HEK293 (cell line): Measurements from ENCODE around the gene TMIE.

Source experiments
- HOXA7 ChIP-seq: sonication (generic); formaldehyde crosslinking; IDR thresholded peaks from 2 replicates; pipeline ENCODE4 v1.8.1; 2022; ENCODE audit warnings: missing genetic modification reagents, borderline replicate concordance
- KLF8 ChIP-seq: fragments of 450-650 bp; formaldehyde crosslinking; IDR thresholded peaks from 2 replicates; pipeline ENCODE4 v1.5.1; 2016; ENCODE audit warnings: missing biosample characterization, missing genetic modification characterization
- PATZ1 ChIP-seq: fragments of 450-650 bp; formaldehyde crosslinking; IDR thresholded peaks from 2 replicates; pipeline ENCODE4 v1.5.1; 2016; ENCODE audit warnings: missing biosample characterization, missing genetic modification characterization
- TCF7L2 ChIP-seq: IDR thresholded peaks from 2 replicates; pipeline ENCODE4 v1.6.1; 2011; ENCODE audit warnings: low read depth, mild to moderate bottlenecking, inconsistent platforms, low read length, moderate library complexity, borderline replicate concordance
- ZBTB48 ChIP-seq: fragments of 450-650 bp; formaldehyde crosslinking; IDR thresholded peaks from 2 replicates; pipeline ENCODE4 v1.5.1; 2016; ENCODE audit warnings: missing biosample characterization, missing genetic modification characterization
- ZBTB7A ChIP-seq: fragments of 450-650 bp; formaldehyde crosslinking; IDR thresholded peaks from 2 replicates; pipeline ENCODE4 v1.5.1; 2016; ENCODE audit warnings: low read depth, missing biosample characterization, missing genetic modification characterization
- ZBTB8A ChIP-seq: fragments of 450-650 bp; formaldehyde crosslinking; IDR thresholded peaks from 2 replicates; pipeline ENCODE4 v1.5.1; 2016; ENCODE audit warnings: missing biosample characterization, missing genetic modification characterization
- ZEB2 ChIP-seq: fragments of 450-650 bp; formaldehyde crosslinking; IDR thresholded peaks from 2 replicates; pipeline ENCODE4 v1.5.1; 2016; ENCODE audit warnings: missing biosample characterization, missing genetic modification characterization
- ZNF138 ChIP-seq: fragments of 450-650 bp; formaldehyde crosslinking; IDR thresholded peaks from 2 replicates; pipeline ENCODE4 v1.5.1; 2016; ENCODE audit warnings: missing biosample characterization, missing genetic modification characterization, borderline replicate concordance
- ZNF146 ChIP-seq: fragments of 450-650 bp; formaldehyde crosslinking; IDR thresholded peaks from 2 replicates; pipeline ENCODE4 v1.5.1; 2016; ENCODE audit warnings: missing biosample characterization, missing genetic modification characterization
- ZNF274 ChIP-seq, 2 experiments: fragments of 200-500 bp in 1 of 2; fragments of 450-650 bp in 1 of 2; sonication (Bioruptor generic) in 1 of 2; formaldehyde crosslinking in 1 of 2; IDR thresholded peaks; 2 replicates each; pipeline versions ENCODE4 v1.5.1 to v1.6.1; 2014 to 2016; ENCODE audit warnings: borderline replicate concordance in 1 of 2, inconsistent platforms in 1 of 2, low read length in 1 of 2, missing biosample characterization in 1 of 2, missing genetic modification characterization in 1 of 2
- TF ChIP-seq, protein P1 (sequence below): fragments of 450-650 bp; formaldehyde crosslinking; IDR thresholded peaks from 2 replicates; pipeline ENCODE4 v1.5.1; 2016; ENCODE audit warnings: missing biosample characterization, missing genetic modification characterization
- TF ChIP-seq, protein P2 (sequence below): fragments of 450-650 bp; formaldehyde crosslinking; IDR thresholded peaks from 2 replicates; pipeline ENCODE4 v1.5.1; 2016; ENCODE audit warnings: missing biosample characterization, missing genetic modification characterization

GRCh38 chr3:46668591-46668990 lies 32.6 kb upstream of the TMIE start:
- TF ChIP-seq ZBTB7A (tag by site-specific recombination): no peak
- TF ChIP-seq TCF7L2: no peak
- TF ChIP-seq, protein P1, sequence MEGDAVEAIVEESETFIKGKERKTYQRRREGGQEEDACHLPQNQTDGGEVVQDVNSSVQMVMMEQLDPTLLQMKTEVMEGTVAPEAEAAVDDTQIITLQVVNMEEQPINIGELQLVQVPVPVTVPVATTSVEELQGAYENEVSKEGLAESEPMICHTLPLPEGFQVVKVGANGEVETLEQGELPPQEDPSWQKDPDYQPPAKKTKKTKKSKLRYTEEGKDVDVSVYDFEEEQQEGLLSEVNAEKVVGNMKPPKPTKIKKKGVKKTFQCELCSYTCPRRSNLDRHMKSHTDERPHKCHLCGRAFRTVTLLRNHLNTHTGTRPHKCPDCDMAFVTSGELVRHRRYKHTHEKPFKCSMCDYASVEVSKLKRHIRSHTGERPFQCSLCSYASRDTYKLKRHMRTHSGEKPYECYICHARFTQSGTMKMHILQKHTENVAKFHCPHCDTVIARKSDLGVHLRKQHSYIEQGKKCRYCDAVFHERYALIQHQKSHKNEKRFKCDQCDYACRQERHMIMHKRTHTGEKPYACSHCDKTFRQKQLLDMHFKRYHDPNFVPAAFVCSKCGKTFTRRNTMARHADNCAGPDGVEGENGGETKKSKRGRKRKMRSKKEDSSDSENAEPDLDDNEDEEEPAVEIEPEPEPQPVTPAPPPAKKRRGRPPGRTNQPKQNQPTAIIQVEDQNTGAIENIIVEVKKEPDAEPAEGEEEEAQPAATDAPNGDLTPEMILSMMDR (tag by site-specific recombination): no peak
- TF ChIP-seq ZBTB8A: no peak
- TF ChIP-seq ZNF138 (tag by site-specific recombination): no peak
- no peak for TF ChIP-seq ZBTB48 (tag by site-specific recombination)
- TF ChIP-seq, protein P2, sequence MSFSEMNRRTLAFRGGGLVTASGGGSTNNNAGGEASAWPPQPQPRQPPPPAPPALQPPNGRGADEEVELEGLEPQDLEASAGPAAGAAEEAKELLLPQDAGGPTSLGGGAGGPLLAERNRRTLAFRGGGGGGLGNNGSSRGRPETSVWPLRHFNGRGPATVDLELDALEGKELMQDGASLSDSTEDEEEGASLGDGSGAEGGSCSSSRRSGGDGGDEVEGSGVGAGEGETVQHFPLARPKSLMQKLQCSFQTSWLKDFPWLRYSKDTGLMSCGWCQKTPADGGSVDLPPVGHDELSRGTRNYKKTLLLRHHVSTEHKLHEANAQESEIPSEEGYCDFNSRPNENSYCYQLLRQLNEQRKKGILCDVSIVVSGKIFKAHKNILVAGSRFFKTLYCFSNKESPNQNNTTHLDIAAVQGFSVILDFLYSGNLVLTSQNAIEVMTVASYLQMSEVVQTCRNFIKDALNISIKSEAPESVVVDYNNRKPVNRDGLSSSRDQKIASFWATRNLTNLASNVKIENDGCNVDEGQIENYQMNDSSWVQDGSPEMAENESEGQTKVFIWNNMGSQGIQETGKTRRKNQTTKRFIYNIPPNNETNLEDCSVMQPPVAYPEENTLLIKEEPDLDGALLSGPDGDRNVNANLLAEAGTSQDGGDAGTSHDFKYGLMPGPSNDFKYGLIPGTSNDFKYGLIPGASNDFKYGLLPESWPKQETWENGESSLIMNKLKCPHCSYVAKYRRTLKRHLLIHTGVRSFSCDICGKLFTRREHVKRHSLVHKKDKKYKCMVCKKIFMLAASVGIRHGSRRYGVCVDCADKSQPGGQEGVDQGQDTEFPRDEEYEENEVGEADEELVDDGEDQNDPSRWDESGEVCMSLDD (tag by site-specific recombination): no peak
- no peak for TF ChIP-seq HOXA7
- no peak for TF ChIP-seq PATZ1
- TF ChIP-seq ZNF274 (IDR thresholded peaks at IDR 0.05; ENCODE audit: low read length): no peak
- no peak for TF ChIP-seq ZNF274 (tag by site-specific recombination; IDR thresholded peaks at IDR 0.05; ENCODE audit: borderline replicate concordance)
- TF ChIP-seq KLF8 (tag by site-specific recombination): no peak
- no peak for TF ChIP-seq ZEB2 (tag by site-specific recombination)
- no peak for TF ChIP-seq ZNF146
